GM19438 (cell line): ENCODE measurements around the gene KIF26A.

ENCODE experiments used
- ATAC-seq: cut with Tn5 transposase; IDR thresholded peaks from one replicate; pipeline ENCODE4 v1.9.1; 2021; ENCODE audit warnings: low read depth; ENCODE audit not compliant: unreplicated experiment

The KIF26A gene

GRCh38 chr14:104188727-104189400, 50.5 kb downstream of the KIF26A start:
- ATAC-seq: no peak

- no peak for ATAC-seq
These were observed 51.4 kb downstream of the KIF26A start for GRCh38 chr14:104189629-104190335.

GRCh38 chr14:104190396-104191000, 52.1 kb downstream of the KIF26A start:
- no peak for ATAC-seq

DNA sequence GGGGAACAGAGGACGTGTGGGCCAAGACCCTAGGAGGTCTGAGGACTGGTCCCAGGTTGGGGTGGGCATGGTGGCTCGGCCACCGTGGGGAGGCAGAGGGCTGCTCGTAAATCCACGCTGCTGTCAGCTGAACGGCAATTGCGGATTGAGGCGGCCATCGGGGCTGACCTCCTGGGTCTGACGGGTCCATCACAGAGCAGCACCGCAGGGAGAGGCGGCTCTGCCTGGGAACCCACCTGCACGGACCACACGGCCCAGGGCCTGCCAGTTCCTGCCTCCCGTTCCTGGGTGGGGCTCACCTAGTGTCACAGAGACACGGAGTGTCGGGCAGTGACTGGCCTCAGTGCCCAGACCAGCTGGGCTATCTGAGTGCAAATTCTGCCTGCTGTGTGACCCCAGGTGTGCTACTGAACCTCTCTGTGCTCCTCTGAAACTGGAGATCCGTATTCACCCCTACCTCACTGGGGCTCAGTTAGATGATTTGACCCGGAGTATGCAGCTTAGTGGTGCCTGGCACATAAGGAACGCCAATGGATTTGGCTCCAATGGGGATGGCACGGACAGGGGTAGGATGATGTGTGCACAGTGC, 53.1 kb downstream of the KIF26A start:
- ATAC-seq: no peak

DNA sequence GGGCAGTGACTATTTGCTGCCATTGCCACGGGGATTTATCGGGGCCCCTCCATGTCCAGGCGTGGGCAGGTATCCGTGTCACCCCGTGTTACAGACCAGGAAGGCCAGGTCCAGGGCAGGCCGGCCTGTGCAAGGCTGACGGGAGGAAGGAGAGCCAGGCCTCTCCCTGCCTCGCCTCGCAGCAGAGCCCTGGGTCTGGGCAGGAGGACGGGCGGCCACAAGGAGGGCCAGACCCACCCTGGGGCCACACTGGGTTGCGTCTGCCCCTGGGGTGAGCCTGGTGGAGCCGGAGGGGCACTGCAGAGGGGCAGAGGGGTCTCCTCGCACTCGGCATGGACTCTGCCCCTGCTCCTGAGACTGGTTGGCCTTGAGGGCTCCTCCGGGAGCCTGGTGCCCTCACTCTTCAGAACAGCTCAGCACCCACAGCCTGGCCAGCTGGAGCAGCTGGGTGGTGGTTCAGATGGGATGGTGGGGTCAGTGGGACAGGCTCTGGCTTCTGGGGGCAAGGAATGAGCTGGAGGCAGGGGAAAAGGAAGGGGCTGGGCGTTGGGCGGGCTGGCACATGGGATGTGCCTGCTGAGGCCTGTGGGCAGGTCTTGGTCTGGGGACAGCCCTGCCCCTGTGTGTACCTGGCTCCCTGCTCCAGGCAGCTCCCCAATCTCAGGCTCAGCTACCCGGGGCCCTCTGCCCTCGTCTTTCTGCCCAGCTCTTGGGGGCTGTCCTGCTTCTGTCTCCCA, 53.9 kb downstream of the KIF26A start:
- ATAC-seq: no peak

- ATAC-seq: no peak
These were observed 54.5 kb downstream of the KIF26A start for GRCh38 chr14:104192883-104193245.

DNA sequence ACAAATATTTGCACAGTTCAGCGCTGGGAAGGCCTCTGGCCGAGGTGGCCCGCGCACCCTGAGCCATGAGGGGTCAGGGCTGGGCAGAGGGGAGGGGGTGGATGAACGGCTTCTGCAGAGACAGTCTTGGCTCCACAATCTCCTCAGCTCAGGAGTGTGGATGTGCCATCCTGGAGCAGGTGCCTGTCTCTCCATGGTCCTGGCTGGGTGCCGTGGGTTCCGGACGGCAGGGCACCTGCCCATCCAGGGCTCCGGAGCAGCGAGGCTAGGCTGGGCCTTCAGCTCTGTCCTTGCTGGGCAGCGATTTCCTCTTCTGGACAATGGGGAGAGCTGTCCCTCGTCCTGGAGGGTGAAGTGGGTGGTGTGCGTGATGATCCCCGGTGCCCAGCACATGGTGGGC, 55.6 kb downstream of the KIF26A start:
- no peak for ATAC-seq

DNA sequence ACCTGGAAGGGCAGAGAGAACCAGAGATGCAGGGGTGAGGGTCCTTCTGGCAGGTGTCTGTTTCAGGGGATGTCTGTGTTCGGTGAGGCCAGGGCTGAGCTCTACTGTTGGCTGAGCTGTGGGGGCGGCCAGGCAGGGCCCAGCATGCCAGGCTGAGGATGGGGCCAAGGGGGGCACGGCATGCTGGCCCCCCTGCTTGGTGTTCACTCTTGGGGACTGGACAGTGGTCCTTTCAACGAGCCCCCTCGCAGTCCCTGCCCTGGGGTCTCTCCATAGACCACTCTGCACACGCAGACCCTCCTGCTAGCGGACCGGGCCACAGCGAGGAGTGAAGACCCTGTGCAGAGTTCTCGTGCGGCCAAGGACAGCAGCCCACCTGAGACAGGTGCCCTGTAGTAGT, 56.3 kb downstream of the KIF26A start:
- no peak for ATAC-seq

DNA sequence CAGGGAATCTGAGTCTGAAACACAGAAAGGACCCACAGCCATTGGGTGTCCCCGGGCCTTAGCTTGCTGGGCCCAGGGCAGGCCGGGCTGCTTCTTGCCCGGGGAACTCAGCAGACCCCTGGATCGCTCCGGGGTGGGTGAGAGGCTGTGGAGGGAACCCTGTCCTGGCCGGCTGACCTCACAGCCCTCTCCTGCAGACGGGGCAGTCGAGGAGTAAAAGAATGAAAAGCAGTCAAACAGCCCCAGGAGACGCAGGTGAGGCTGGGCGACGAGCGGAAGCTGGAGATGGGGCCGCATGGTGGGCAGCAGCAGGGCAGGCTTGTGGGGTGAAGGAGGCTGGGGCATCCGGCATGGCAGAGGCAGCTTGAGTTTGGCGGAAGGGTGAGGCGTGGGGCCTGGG, 57.0 kb downstream of the KIF26A start:
- ATAC-seq: no peak

GRCh38 chr14:104195878-104196277, 57.5 kb downstream of the KIF26A start:
- ATAC-seq: no peak

- ATAC-seq: no peak
These were observed 58.2 kb downstream of the KIF26A start for GRCh38 chr14:104196461-104197140.

DNA sequence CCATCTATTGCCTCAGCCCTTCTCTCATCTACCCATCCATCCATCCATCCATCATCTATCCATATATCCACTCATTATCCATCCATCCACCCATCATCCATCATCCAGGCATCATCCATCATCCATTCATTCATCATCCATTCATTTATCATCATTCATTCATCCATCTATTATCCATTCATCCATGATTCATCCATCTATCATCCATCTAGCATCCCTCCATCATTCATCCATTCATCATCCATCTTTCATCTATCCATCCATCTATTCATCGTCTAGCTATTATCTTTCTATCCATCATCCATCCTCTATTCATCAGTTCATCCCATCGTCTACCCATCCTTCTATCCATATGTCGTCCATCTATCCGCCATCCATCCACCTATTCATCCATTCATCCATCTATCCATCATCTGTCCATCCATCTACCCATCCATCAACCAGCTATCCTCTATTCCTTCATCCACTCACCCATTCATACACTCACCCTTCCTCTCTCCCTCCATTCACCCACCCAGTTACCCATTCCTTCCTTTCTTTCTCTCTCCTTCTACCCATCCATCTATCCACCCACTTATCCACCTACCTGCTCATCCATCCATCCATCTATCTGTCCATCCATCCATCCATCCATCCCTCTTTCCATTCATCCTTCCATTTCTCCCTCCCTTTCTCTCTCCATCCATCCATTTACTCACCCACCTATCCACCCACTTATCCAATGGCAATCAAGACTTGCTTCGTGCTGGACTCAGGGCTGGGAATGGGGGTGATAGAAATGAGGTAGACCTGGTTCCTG, 59.3 kb downstream of the KIF26A start:
- ATAC-seq: no peak

GRCh38 chr14:104199266-104199895, 61.0 kb downstream of the KIF26A start:
- ATAC-seq: no peak

DNA sequence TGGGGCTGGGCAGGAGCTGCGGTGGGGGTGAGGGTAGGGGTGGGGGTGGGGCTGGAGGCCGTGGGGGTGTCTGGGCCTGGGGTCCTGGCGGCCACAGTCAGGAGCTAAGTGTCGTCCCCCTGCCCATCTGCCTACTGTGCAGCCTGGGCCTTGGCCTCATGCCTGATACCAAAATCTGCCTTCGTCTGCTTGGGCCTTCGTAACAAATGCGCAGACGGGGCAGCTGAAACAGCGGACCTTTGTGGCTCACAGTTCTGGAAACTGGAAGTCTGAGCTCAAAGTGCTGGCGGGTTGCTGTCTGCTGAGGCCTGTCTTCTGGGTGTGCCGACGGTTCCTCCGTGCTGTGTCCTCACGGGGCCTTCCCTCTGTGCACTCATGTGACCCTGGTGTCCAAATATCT, 61.7 kb downstream of the KIF26A start:
- ATAC-seq: no peak

- ATAC-seq: no peak
These were observed 62.2 kb downstream of the KIF26A start for GRCh38 chr14:104200591-104200990.

- no peak for ATAC-seq
These were observed 62.7 kb downstream of the KIF26A start for GRCh38 chr14:104201063-104201462.

DNA sequence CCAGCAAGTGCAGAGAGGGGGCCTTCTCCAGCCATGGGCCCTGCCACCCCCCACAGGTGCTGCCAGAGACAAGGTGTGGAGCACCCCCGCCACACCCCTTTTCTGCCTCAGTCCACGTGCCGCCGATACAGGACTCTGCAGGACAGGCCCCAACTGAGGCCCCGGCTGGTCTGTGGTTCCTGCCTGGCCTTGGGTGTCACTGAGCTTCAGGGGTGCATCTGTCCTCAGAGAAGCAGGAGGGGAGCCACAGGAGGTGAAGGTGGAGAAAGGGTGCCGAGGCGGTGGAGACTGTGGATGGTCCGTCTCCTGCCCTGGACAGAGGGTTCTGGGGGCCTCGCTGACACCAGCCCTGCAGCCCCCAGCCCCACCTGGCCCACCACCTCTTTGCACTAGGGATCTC, 63.1 kb downstream of the KIF26A start:
- ATAC-seq: no peak

DNA sequence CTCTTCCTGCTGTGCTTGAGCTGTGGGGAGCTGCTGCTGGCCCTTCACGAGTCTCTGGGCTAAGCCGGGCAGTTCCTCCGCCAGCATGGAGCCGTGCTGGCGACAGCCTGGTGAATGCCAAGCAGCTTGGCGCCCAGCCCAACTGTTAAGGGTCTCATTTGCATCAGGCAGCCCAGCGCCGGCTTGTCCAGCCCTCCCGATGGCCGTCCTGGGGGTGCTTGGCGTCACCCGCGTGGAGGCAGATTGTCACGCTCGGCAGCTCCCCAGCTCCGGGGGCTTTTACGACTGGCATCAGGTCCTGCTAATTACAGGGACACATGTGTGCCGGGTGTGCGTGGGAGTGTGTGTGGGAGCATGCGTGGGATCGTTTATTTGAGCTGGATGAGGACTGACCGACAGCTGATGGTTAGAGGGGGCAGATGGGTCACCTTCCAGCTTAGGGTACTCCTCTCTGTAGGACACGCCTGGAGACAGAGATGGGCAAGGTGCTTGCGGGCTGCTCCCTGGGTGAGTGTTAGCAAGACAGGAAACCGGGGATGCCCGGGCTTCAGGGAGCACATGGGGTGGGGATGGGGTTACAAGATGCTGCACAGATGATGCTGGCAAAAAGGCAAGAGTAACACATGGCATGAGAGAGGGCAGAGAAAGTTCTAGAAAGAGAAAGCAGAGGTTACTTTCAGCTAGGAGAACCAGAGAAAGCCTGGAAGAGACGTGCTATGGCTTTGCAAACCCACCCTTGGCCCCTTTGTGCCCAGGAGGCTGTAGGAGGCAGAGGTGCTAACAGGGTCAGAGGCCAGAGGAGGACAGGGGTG, 64.1 kb downstream of the KIF26A start:
- ATAC-seq: no peak
